HG03378 (cell line): ENCODE data around the gene AK4.
"Not testable (repeated sequence)": the region's sequence is repeated elsewhere in the genome, so short reads cannot be mapped to it uniquely, and the experiment has no call there.

ENCODE experiments used
- ATAC-seq: cut with Tn5 transposase; IDR thresholded peaks from one replicate; pipeline ENCODE4 v1.9.1; 2021; ENCODE audit warnings: mild to moderate bottlenecking, moderate library complexity; ENCODE audit not compliant: unreplicated experiment

The AK4 gene

GRCh38 chr1:65150108-65150463 is 2.1 kb downstream of the AK4 start:
- no peak for ATAC-seq

- ATAC-seq, result no peak
Observed at GRCh38 chr1:65150583-65151263, 2.7 kb downstream of the AK4 start.

DNA sequence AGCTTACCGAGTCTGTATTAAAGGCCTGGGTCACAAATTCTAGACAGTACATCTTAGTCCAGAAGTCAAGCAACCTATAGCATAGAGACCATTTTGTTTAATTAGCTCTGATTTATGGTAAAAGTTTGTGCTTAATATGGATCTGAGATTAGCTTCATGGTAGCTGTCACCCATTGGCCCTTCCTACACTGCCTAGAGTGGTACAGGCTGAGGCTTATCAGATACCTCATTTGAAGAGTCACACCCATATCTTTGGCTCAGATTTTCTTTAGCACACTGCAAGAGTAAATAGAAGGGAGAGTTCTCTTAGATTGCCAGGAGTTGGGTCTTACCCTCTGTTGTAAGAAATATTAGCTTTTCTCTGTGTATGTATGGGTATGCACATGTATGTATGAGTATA is 3.6 kb downstream of the AK4 start:
- no peak for ATAC-seq

DNA sequence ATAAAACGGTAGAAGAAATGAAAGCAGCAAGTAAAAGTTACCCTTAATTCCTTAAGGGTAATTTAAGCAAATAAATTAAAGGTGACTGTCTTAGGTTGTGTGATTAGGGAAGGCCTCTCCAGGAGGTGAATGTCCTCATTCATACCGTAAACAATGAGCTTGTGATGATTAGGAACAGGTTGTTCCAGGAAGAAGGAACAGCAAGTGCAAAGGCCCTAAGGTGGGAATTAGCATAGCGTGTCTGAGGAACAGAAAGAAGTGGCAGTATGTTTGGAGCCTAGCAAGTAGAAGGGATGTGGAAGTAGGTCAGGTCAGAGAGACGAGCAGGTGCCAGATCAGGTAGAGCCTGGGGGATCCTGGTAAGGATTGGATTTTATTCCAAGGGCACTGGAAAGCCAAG is 5.6 kb downstream of the AK4 start:
- no peak for ATAC-seq

DNA sequence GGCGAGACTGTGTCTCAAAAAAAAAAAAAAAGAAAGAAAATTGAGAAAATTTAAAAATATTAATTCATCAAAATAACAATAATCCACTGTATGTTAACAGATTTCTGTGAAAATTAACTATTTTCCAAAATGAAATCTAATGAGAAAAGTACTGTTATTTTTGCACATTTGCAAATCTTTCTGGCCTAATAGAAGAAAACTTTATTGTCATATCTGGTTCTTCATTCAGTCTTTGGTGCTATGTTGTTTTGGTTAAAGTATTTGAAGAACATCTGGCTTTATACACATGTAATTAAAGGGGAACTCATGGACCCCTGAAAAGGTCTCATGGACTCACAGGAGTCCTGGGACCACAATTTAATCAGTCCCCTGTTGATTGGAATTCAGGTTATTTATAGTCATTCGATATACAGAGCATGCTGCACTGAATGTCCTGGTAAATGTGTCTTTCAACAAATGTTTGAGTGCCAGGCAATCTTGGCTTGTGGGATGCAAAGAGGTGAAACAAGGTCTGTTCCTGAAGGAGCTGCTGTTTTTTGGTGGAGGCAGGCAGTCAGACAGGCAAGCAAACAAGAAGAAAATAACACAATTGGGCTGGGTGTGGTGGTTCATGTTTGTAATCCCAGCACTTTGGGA is 9.0 kb downstream of the AK4 start:
- ATAC-seq, result no peak

- ATAC-seq, result no peak
Observed at GRCh38 chr1:65157546-65157941, 9.5 kb downstream of the AK4 start.

GRCh38 chr1:65159291-65159688 is 11.3 kb downstream of the AK4 start:
- ATAC-seq, result not testable (repeated sequence)

GRCh38 chr1:65159801-65160523 is 12.0 kb downstream of the AK4 start:
- ATAC-seq, result no peak

DNA sequence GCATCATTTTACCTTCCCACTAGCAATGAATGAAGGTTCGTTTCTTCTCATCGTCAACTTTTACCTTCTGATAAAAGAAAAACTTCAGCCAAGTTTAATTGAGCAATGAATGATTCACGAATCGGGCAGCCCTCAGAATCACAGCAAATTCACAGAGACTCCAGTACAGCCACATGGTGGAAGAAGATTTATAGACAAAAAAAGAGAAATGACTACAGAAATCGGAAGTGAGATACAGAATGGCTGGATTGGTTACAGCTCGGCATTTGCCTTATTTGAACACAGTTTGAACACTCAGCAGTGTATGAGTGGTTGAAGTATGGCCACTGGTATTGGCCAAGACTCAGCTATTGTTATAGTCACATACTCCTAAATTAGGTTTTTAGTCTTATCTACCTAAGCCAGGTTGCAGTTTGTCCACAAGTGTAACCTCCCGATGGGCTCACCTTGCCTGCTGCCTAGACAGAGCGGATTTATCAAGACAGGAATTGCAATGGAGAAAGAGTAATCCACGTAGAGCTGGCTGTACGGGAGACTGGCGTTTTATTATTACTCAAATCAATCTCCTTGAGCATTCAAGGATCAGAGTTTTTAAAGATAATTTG is 15.3 kb downstream of the AK4 start:
- no peak for ATAC-seq

GRCh38 chr1:65164101-65164500 is 16.1 kb downstream of the AK4 start:
- ATAC-seq, result not testable (repeated sequence)

DNA sequence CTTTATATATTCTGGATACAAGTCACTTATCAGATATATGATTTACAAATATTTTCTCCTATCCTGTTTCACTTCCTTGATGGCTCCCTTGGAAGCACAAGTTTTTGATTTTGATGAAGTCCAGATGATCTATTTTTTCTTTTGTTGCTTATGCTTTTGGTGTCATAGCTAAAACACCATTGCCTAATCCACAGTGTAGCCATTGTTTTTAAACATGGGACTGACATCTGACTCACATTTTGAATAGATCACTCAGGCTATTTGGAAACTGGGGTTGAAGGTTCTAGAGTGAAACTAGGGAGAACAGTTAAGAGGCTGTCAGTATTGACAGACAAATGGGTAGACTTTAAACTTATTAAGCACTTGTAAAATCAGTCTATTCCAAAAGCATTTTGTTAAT is 16.6 kb downstream of the AK4 start:
- ATAC-seq, result no peak

DNA sequence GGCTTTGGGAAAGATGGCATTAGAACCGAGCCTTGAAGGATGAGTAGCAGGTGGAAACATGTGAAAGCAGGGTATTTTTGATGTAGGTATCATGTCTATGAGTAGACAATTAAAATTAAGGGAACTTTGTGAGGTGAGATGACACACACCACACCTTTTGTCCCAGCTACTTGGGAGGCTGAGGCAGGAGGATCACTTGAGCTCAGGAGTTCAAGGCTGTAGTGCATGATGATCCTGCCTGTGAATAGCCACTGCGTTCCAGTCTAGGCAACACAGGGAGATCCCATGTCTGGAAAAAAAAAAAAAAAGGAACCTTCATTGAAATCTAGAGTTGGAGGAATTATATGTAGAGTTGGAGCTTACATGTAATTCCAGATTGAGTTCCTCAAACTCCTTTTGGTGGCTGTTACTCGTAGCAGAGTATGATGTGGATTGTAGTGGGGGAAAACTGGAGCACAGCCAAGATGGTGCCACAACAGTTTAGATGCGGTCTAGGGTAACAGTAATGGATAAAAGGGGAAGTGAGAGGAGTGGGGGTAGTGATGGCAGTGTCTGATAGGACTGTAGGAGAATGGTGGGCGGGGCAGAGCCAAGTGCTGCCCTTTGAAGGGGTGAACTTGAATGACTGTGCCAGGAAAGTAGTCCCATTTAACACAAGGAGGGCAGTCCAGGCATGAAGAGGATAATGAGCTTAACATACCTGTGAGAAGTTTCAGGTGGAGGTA is 17.4 kb downstream of the AK4 start:
- peak; percentile 95 for ATAC-seq

DNA sequence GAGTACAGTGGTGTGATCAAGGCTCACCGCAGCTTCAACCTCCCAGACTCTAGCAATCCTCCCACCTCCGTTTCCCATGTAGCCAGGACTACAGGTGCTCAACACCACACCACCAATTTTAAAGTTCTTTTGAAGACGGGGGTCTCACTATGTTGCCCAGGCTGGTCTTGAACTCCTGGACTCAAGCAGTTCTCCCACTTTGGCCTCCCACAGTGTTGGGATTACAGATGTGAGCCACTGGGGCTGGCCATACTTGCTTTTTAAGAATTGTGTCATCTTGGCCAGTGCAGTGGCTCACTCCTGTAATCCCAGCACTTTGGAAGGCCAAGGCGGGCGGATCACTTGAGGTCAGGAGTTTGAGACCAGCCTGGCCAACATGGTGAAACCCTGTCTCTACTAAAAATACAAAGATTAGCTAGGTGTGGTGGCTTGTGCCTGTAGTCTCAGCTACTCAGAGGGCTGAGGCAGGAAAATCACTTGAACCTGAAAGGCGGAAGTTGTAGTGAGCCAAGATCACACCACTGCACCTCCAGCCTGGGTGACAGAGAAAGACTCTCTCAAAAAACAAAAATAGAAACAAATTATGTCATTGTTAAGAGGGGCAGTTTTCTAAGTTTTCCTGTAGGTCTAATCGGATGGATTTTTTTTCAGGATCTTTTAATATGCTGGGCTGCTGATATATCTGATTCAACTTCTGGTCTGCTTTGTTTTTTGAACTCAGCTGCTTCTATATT is 18.7 kb downstream of the AK4 start:
- ATAC-seq, result no peak

DNA sequence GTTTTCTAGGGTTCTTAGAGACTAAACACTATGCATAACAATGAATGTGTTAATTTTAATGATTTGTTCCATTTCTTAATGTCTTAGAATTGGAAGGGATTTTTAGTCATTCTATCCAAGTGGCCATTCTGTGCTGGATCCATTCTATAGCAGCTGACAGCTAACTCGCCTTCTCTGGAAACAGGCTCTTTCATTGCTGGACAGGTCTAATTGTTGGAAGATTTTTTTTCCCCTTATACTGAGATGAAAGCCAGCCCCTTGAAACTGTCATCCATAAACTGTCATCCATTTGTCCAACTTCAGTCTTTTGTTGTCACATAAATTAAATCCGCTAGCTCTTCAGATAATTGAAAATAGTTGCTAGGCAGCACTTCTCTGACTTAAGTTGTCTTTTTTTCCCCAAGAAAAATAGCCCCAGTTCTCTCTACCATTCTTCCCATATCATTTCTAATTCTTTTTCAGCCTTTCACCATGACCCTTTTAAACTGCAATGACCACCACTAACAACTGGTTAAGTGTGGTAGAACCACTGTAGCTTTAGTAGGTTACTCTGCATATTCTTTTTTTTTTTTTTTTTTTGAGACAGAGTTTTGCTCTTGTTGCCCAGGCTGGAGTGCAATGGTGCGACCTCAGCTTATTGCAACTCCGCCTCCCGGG is 19.7 kb downstream of the AK4 start:
- ATAC-seq, result no peak

DNA sequence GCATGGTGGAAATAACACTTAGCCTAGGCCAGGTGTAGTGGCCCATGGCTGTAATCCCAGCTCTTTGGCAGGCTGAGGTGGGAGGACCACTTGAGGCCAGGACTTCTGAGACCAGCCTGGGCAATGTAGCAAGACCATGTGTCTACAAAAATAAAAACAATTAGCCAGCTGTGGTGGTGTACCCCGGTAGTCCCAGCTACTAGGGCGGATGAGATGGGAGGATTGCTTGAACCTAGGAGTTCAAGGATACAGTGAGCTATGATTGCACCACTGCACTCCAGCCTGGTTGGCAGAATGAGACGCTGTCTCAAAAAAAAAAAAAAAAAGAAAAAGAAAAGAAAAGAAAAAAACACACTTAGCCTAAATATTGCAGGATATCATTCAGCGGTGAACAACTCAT is 20.9 kb downstream of the AK4 start:
- no peak for ATAC-seq

GRCh38 chr1:65170511-65171142 is 22.6 kb downstream of the AK4 start:
- ATAC-seq, result no peak

GRCh38 chr1:65172936-65173690 is 25.1 kb downstream of the AK4 start:
- no peak for ATAC-seq

DNA sequence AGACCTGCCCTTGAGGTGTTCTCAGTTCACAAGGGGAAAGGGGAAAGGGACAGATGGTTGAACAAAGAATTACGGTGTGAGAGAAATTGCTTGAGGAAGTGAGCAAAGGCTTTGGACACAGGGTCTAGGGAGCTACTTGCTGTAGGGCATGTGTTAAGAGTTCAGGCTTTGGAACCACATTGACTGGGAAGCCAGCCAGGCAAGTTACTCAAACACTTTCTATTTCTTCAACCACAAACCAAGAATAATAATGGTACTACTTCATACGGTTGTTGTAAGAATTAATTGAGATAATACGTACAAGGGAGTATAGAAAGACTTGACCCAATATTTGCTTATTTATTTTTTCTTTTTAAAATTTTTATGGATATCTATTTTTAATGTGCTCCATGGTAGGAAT is 26.6 kb downstream of the AK4 start:
- ATAC-seq, result peak; percentile 95
